Activated T-cell treated with anti-CD3 and anti-CD28 coated beads, Interleukin-2, amount 50 U/mL, for 24 hours (primary cell): ENCODE data around the gene CDCA4.
"Not testable (repeated sequence)": the region's sequence is repeated elsewhere in the genome, so short reads cannot be mapped to it uniquely, and the experiment has no call there.

ENCODE experiments used
- DNase-seq: peaks from one replicate; pipeline ENCODE4 v3.0.0-alpha.2; 2020
- H3K27ac Mint-ChIP-seq: 2 replicates; pipeline ENCODE4 v1.8.0; 2020; ENCODE audit warnings: mild to moderate bottlenecking, mixed read lengths
- H3K27me3 Mint-ChIP-seq: 2 replicates; pipeline ENCODE4 v1.8.0; 2020; ENCODE audit warnings: mixed read lengths
- H3K36me3 Mint-ChIP-seq: 2 replicates; pipeline ENCODE4 v1.8.0; 2020; ENCODE audit warnings: low read depth, mixed read lengths
- H3K4me1 Mint-ChIP-seq: 2 replicates; pipeline ENCODE4 v1.8.0; 2020; ENCODE audit warnings: low read depth, mixed read lengths
- H3K4me3 Mint-ChIP-seq: 2 replicates; pipeline ENCODE4 v1.8.0; 2020; ENCODE audit warnings: mild to moderate bottlenecking, moderate library complexity, mixed read lengths
- H3K9me3 Mint-ChIP-seq: 2 replicates; pipeline ENCODE4 v1.8.0; 2020; ENCODE audit warnings: mixed read lengths

Gene CDCA4

DNA sequence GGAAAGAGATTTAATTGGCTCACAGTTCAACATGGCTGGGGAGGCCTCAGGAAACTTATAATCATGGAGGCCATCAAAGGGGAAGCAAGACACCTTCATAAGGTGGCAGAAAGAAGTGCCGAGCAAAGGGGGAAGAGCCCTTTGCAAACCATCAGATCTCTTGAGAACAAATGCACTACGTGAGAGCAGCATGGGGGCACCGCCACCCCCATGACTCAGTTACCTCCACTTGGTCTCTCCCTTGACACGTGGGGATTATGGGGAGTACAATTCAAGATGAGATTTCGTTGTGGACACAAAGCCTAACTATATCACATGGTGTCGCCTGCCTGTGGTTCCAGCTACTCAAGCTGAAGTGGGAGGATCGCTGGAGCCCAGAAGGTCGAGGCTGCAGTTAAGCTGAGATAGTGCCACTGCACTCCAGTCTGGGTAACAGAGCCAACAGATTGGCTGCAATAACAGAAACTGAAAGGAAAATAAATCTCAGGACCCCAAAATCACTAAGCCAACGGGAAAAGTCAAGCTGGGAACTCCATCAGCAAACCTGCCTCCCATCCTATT, 10.0 kb upstream of the CDCA4 start:
- Mint-ChIP-seq H3K4me1 (peaks cover 17% of the 10 kb centered on the region), H3K27ac (no peak overlapping the region), H3K27me3 (peaks cover 15% of the 10 kb centered on the region), H3K36me3 (no peaks in the 10 kb centered on the region), H3K4me3 (no peak overlapping the region), H3K9me3 (no peaks in the 10 kb centered on the region)
- no peak for DNase-seq

DNA sequence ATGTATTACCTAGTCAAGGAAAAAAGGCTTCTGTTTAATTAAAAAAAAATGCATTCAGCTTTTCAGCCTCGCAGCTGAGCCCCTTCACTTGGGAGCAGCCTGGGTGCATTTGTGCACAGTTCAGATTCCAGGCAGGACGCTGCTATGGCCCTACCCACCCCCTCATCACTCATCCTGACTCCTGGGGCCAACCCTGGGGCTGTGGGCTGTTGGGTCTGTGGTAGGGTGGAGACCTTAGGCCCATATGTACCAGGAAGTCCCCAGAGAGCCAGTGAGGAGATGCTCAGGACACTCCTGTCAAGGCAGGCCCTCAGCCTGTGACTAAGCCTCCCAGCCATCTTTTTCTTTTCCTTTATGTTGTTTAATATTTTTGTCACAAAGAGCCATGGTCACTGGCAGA, 9.3 kb upstream of the CDCA4 start:
- no peak overlapping the region for H3K4me3 Mint-ChIP-seq
- DNase-seq = no peak
- H3K4me1 Mint-ChIP-seq = peaks cover 24% of the 10 kb centered on the region
- H3K27me3 Mint-ChIP-seq = peaks cover 15% of the 10 kb centered on the region
- H3K36me3 Mint-ChIP-seq = no peaks in the 10 kb centered on the region
- H3K9me3 Mint-ChIP-seq = no peaks in the 10 kb centered on the region
- H3K27ac Mint-ChIP-seq = no peak overlapping the region

DNA sequence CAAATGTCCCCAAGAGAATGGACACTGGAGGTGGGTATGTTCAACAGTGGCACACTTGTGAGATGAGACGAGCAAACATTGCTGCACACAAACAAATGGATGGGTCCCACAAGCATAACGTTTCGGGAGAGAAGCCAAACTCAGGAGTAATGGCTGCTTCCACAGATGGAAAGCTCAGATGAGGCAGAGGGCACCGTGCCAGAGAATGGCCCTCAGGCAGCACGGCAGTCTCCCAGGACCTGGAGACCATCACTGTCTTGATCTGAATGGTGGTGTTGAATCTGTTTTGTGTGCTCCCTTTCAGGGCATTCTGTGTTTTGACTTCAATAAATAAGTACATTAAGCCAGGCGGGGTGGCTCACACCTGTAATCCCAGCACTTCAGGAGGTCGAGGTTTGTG, 8.5 kb upstream of the CDCA4 start:
- Mint-ChIP-seq H3K9me3 (no peaks in the 10 kb centered on the region), H3K4me3 (no peak overlapping the region), H3K27me3 (peaks cover 15% of the 10 kb centered on the region), H3K4me1 (peaks cover 30% of the 10 kb centered on the region), H3K27ac (no peak overlapping the region), H3K36me3 (no peaks in the 10 kb centered on the region)
- DNase-seq = no peak

DNA sequence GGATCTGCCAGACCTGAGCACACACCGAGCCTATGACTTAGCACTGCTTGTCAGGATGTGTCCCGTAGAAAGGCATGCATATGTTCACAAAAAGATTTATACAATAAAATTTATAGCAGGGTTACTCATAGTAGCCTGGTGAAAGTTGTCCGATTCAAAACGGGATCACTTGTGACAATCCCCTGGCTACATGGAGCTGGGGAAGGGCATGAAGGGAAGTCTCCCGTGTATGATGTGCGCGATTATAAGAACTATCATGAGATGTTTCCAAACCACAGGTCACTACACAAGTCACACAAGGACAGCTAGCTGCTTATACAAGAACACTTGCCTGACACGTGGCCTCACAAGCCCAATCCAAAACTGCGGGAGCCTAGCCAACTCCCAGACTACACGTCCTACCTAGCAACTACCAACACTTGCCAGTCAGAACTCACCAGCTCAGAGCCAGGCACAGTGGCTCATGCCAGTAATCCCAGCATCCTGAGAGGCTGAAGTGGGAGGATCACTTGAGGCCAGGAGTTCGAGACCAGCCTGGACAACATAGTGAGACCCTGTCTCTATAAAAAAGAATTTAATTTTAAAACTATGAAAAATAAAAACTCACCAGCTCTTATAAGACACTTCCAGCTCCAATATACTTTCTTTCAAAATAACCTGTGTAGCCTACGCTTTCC, 7.5 kb upstream of the CDCA4 start:
- DNase-seq = no peak
- Mint-ChIP-seq H3K27me3 (peaks cover 7% of the 10 kb centered on the region), H3K4me3 (no peak overlapping the region), H3K36me3 (peaks cover 2% of the 10 kb centered on the region), H3K9me3 (no peaks in the 10 kb centered on the region), H3K27ac (no peak overlapping the region), H3K4me1 (peaks cover 36% of the 10 kb centered on the region)

DNA sequence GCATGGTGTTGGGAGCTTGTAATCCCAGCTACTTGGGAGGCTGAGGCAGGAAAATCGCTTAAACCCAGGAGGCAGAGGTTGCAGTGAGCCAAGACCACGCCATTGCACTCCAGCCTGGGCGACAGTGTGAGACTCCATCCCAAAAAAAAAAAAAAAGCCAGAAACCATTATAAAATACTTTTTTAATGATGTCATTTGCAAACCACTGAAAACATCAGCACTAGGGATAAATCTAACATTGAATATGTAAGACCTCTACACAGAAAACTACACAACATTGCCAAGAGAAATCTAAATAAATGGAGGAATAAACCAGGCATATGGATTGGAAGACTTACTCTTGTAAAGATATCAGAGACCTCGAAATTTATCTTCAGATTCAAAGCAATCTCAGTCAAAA, 6.8 kb upstream of the CDCA4 start:
- H3K4me3 Mint-ChIP-seq, H3K9me3 Mint-ChIP-seq, H3K36me3 Mint-ChIP-seq, H3K27me3 Mint-ChIP-seq, H3K27ac Mint-ChIP-seq, DNase-seq: not testable (repeated sequence)
- peaks cover 40% of the 10 kb centered on the region for H3K4me1 Mint-ChIP-seq

DNA sequence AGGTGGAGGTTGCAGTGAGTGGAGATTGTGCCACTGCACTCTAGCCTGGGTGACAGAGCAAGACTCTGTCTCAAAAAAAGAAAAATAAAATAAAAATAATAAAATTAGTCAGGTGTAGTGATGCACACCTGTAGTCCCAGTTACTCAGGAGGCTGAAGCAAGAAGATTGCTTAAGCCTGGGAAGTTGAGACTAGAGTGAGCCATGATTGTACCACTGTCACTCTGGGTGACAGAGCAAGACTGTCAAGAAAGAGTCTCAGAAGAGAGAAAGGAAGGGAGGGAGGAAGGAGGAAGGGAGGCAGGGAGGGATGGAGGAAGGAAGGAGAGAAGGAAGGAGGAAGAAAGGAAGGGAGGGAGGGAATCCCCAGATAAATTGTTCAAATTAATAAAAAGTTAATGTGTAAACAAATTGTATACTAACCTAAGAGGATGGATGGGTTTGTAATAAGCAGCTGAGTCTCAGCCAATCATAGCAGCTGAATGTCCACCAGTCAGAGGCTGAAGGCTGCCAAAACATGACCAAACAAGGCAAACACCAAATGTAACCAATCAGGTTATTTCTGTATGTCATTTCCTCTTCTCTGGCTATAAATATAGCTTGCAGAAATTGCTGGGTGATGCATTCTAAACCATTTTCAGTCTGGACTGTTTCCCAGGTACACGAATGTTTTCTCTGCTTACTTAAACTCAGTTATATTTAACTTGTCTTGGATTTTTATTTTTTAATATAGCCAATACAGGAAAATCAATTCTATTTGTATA, 6.1 kb upstream of the CDCA4 start:
- no peak overlapping the region for H3K4me3 Mint-ChIP-seq
- peaks cover 2% of the 10 kb centered on the region for H3K27me3 Mint-ChIP-seq
- H3K27ac Mint-ChIP-seq = peak overlapping the region; percentile 37
- no peaks in the 10 kb centered on the region for H3K9me3 Mint-ChIP-seq
- no peak for DNase-seq
- peaks cover 45% of the 10 kb centered on the region for H3K4me1 Mint-ChIP-seq
- peaks cover 3% of the 10 kb centered on the region for H3K36me3 Mint-ChIP-seq

DNA sequence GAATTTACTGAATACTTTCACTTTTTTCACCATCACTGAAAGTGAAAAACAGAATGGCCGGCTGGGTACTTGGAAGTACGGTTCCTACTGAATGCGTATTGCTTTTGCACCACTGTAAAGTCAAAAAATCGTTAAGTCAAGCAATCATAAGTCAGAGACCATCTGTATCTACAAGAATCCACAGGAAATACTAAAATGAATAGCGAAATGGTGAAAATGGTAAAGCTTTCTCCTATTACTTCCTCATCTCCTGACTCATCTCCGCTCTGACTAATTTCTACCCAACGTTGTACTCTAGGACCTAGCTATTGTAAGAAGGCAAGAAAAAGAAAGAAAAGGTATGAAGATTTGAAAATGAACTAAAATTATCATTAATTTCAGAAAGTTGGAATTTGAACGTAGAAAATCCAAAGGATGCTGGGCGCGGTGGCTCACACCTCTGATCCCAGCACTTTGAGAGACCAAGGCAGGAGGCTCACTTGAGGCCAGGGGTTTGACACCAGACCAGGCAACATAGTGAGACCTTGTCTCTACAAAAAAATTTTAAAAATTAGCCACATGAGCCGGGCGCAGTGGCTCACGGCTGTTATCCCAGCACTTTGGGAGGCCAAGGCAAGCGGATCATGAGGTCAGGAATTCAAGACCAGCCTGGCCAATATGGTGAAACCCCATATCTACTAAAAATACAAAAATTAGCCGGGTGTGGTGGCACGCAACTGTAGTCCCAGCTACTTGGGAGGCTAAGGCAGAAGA, 5.3 kb upstream of the CDCA4 start:
- Mint-ChIP-seq H3K36me3 (peaks cover 10% of the 10 kb centered on the region), H3K4me3 (peak overlapping the region; percentile 11), H3K27ac (peak overlapping the region; percentile 91), H3K27me3 (peaks cover 2% of the 10 kb centered on the region), H3K4me1 (peaks cover 51% of the 10 kb centered on the region), H3K9me3 (no peaks in the 10 kb centered on the region)
- no peak for DNase-seq

DNA sequence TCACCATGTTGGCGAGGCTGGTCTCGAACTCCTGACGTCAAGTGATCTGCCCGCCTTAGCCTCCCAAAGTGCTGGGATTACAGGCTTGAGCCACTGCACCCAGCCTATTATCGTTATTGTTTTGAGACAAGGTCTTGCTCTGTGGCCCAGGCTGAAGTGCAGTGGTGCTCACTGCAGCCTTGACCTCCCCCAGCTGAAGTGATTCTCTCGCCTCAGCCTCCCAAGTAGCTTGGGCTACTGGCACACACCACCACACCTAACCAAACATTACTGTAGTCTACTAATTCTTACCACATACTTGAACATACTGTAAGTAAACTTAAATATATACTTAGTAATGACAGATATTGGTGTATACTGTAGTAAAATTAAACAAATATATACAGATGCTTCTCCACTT, 4.5 kb upstream of the CDCA4 start:
- peak overlapping the region; percentile 91 for H3K27ac Mint-ChIP-seq
- H3K27me3 Mint-ChIP-seq = peaks cover 2% of the 10 kb centered on the region
- DNase-seq = no peak
- H3K4me1 Mint-ChIP-seq = peaks cover 51% of the 10 kb centered on the region
- no peaks in the 10 kb centered on the region for H3K9me3 Mint-ChIP-seq
- H3K4me3 Mint-ChIP-seq = peak overlapping the region; percentile 34
- H3K36me3 Mint-ChIP-seq = peaks cover 10% of the 10 kb centered on the region

DNA sequence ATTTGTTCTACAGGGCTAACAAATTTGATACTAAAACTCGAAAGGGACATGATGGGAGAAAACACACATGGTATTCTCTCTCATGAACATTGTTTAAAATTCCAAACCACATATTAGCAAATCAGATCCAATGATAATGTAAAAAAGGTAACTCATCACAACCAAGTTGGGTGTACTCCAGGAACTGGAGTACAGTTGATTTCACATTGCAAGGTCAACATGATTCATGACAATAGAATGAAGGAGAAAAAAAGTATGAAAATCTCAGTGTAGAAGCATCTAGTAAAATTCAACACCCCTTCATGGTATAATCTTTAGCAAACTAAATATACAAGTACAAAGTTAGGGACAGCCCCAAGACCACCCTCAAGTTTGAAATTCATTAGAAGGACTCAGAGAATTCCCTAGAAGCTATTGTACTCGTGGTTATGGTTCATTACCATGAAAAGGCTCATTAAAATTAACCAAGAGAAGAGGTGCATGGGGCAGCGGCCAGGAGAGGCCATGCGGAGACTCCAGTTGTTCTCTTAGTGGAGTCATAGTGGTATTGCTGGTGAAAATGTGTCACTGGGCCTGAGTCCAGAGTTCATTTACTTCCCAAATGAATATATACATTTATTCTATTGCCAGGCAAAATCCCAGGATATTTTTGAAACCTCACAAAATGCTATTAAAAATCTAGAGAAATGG, 3.1 kb upstream of the CDCA4 start:
- Mint-ChIP-seq H3K4me3 (peak overlapping the region; percentile 99), H3K27ac (peak overlapping the region; percentile 1), H3K27me3 (peaks cover 2% of the 10 kb centered on the region), H3K36me3 (peaks cover 24% of the 10 kb centered on the region), H3K9me3 (no peaks in the 10 kb centered on the region), H3K4me1 (peaks cover 63% of the 10 kb centered on the region)
- DNase-seq = no peak

DNA sequence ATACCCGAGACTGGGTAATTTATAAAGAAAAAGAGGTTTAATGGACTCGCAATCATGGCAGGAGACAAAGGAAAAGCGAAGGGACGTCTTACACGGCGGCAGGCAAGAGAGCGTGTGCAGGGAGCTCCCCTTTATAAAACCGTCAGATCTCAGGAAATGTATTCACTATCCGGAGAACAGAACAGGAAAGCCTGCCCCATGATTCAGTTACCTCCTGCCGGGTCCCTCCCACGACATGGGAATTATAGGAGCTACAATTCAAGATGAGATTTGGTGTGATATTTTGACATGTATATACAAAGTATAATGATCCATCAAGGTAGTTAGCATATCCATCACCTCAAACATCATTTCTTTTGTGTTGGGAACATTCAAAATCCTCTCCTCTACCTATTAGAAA, 2.3 kb upstream of the CDCA4 start:
- Mint-ChIP-seq H3K9me3 (no peaks in the 10 kb centered on the region), H3K4me1 (peaks cover 70% of the 10 kb centered on the region), H3K27me3 (no peaks in the 10 kb centered on the region), H3K27ac (peak overlapping the region; percentile 1), H3K36me3 (peaks cover 31% of the 10 kb centered on the region), H3K4me3 (peak overlapping the region; percentile 99)
- no peak for DNase-seq

DNA sequence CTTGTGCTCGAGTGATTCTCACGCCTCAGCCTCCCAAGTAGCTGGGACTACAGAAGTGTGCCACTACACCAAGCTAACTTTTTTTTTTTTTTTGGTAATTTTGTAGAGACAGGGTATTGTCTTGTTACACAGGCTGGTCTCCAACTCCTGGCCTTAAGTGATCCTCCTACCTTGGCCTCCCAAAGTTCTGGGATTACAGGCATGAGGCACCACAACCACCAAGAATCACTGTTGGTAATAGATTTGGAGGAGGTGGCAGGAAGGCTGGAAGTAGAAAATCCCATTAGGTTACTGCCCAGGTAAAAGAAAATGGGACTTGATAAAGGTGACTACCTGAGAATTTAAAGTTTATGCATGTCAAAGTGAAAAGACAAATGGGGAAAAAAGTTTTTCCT, 1.4 kb upstream of the CDCA4 start:
- peaks cover 77% of the 10 kb centered on the region for H3K4me1 Mint-ChIP-seq

DNA sequence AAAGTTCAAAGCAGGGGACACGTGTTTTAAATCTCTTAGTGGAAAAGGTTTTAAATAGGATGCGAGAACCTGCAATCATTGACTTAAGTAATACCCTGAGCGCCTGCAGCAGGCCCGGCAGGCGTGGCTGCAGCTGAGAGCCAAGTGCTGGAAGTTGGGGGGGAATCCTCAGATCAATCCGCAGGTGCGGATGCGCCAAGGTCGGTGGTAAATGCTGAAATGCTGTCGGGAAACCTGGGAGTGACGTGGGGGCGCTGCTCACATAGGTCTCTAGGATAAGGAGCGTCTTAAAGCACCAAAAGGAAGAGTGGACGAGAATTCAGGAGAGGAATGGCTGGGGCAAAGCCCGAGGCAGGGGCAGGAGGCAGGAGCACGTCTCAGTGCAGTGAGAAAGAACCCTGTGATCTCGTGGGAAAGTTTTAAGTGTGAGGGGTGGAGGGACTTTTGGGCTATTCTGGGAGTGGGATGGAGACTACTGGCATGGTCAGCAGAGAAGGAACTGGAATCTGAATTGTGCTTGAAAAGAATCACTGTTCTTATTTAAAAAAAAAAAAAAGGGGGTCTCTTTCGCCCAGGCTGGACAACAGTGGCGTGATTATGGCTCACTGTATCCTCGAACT, 883 bp upstream of the CDCA4 start:
- no peaks in the 10 kb centered on the region for H3K27me3 Mint-ChIP-seq
- H3K27ac Mint-ChIP-seq = peak overlapping the region; percentile 98
- no peaks in the 10 kb centered on the region for H3K9me3 Mint-ChIP-seq
- H3K36me3 Mint-ChIP-seq = peaks cover 45% of the 10 kb centered on the region
- no peak for DNase-seq
- peak overlapping the region; percentile 99 for H3K4me3 Mint-ChIP-seq
- peaks cover 78% of the 10 kb centered on the region for H3K4me1 Mint-ChIP-seq

More for the DNA sequence above, 1.4 kb upstream of the CDCA4 start:
- peak overlapping the region; percentile 98 for H3K27ac Mint-ChIP-seq
- no peak for DNase-seq
- H3K36me3 Mint-ChIP-seq = peaks cover 40% of the 10 kb centered on the region
- H3K4me3 Mint-ChIP-seq = peak overlapping the region; percentile 99
- no peaks in the 10 kb centered on the region for H3K27me3 Mint-ChIP-seq
- H3K9me3 Mint-ChIP-seq = no peaks in the 10 kb centered on the region

DNA sequence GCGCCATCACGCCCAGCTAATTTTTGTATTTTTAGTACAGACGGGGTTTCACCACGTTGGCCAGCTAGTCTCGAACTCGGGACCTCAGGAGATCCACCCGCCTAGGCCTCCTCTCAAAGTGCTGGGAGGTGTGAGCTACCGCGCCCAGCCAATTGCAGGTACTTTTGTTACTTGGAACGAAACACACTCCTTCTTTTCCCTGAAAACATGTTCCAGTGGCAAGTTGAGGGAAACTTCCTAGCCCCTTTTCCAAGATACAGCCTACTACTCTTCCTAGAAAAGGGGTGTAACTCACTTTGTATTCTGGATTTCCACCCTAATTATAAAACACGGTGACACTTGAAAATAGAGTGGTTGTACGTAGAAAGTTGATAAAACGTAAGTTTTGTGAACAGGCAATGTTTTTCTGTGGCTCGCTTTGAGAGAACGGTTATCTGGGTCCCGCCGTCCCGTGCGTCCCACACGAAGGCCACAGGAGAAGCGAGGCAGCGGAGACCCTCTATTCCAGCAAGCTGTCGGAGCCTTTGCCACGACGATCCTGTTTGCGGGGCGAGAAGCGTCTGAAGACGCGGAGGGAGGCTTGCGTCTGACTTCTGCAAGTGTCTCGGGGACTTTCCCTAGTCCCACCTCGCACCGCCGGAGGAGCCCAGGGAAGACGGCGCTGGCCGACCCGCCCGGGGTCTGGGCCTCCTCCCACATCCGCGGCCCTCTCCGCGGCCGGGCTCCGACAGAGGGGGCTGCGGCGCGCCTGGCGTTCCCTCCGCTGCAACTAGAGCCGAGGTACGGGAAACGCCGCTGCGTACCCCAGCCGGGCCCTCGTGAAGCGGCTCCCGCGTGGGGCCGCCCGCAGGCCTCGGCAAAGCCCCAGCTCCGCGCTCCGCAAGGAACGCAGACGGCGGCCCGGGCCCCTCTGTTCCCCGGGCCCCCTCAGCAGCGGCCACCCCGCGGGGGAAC, 745 bp downstream of the CDCA4 start:
- DNase-seq = peak; percentile 79
- peak overlapping the region; percentile 89 for H3K27ac Mint-ChIP-seq
- no peaks in the 10 kb centered on the region for H3K9me3 Mint-ChIP-seq
- peaks cover 79% of the 10 kb centered on the region for H3K4me1 Mint-ChIP-seq
- peak overlapping the region; percentile 92 for H3K4me3 Mint-ChIP-seq
- no peaks in the 10 kb centered on the region for H3K27me3 Mint-ChIP-seq
- peaks cover 60% of the 10 kb centered on the region for H3K36me3 Mint-ChIP-seq
